Gastrocnemius medialis (tissue), 4 donors: ENCODE data around the gene SERPINA12.

Source experiments
- POLR2A ChIP-seq, 2 donors: fragments of 450-650 bp; IDR thresholded peaks; one replicate each; pipeline ENCODE4 v1.6.1; 2017; ENCODE audit warnings: antibody characterized with exemption in 2 of 2, mild to moderate bottlenecking in 2 of 2, moderate library complexity in 2 of 2
- TF ChIP-seq, protein P1 (sequence below), 5 experiments: fragments of 450-650 bp in 3 of 5; fragments of 200-600 bp in 2 of 5; sonication (generic) in 2 of 5; IDR thresholded peaks in 4 of 5; conservative IDR thresholded peaks in 1 of 5; 1 replicate in 4 of 5; 2 replicates in 1 of 5; pipeline ENCODE4 v1.5.1; 2016 to 2019; ENCODE audit warnings: antibody characterized with exemption in 5 of 5, mild to moderate bottlenecking in 3 of 5, moderate library complexity in 3 of 5

DNA sequence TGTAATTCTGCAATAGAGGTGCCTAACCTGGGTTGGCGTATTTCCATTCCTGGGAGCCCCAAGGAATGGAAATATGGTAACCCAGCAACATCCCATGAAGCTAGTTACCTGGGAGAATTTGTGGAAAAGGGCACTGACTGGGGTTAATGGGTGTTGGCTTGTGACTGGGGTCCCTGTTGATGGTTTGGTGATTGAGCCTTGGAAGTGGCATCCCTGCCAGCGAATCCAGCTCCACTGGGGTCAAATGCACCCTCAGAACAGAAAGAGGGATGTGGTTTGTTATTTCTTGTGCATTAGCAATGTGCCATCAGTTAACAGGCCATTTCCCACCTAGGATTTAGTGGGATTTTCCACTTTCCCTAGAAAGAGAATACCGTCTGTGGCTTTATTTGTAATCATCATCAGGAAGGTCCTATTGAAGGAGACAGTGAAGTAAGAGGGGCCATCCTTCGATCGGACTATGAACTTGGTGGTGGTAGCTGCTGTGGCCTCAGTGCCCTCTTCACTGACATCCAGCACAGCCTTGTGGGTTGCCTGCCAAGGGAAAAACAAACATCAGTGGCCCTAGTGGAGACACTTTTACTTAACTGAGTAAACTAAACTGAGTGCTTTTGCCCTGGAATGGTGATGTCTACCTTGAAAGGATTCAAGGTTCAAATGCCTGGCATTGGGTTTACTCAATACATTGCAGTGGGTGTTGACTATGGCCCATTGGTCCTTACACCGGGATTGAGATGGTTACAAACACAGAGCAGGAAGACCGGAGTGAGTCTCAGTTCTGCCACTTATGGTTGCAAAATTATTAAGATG is 46.3 kb downstream of the SERPINA12 start:
- TF ChIP-seq, protein P1, sequence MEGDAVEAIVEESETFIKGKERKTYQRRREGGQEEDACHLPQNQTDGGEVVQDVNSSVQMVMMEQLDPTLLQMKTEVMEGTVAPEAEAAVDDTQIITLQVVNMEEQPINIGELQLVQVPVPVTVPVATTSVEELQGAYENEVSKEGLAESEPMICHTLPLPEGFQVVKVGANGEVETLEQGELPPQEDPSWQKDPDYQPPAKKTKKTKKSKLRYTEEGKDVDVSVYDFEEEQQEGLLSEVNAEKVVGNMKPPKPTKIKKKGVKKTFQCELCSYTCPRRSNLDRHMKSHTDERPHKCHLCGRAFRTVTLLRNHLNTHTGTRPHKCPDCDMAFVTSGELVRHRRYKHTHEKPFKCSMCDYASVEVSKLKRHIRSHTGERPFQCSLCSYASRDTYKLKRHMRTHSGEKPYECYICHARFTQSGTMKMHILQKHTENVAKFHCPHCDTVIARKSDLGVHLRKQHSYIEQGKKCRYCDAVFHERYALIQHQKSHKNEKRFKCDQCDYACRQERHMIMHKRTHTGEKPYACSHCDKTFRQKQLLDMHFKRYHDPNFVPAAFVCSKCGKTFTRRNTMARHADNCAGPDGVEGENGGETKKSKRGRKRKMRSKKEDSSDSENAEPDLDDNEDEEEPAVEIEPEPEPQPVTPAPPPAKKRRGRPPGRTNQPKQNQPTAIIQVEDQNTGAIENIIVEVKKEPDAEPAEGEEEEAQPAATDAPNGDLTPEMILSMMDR (IDR thresholded peaks at IDR 0.05 in 4 of 5, conservative IDR thresholded peaks at IDR 0.05 in 1 of 5): no peak
- TF ChIP-seq POLR2A (IDR thresholded peaks at IDR 0.05): no peak
